Liver (tissue), 3 donors: ENCODE data around the gene CDK17.

Experiments
- CTCF ChIP-seq: fragments of 150-350 bp; IDR thresholded peaks from 2 replicates; pipeline ENCODE4 v1.5.1; 2017; ENCODE audit warnings: improper control_type of control experiment, low read depth, low read length; ENCODE audit not compliant: missing input control
- FOXA2 ChIP-seq: IDR thresholded peaks from 2 replicates; pipeline ENCODE4 v1.6.1; 2016; ENCODE audit warnings: antibody characterized with exemption
- GABPA ChIP-seq, 2 donors: IDR thresholded peaks in 1 of 2; conservative IDR thresholded peaks in 1 of 2; 2 replicates each; pipeline ENCODE4 v1.6.1; 2016; ENCODE audit warnings: antibody characterized with exemption in 2 of 2, mild to moderate bottlenecking in 1 of 2, moderate library complexity in 1 of 2
- HNF4A ChIP-seq, 2 donors: conservative IDR thresholded peaks; 2 replicates each; pipeline ENCODE4 v1.6.1; 2016; ENCODE audit warnings: antibody characterized with exemption in 2 of 2, mild to moderate bottlenecking in 2 of 2
- JUND ChIP-seq, 2 donors: IDR thresholded peaks; 2 replicates each; pipeline ENCODE4 v1.6.1; 2016; ENCODE audit warnings: antibody characterized with exemption in 2 of 2
- MAX ChIP-seq: IDR thresholded peaks from 2 replicates; pipeline ENCODE4 v1.6.1; 2016; ENCODE audit warnings: antibody characterized with exemption
- RAD21 ChIP-seq, 2 donors: IDR thresholded peaks; 2 replicates each; pipeline ENCODE4 v1.6.1; 2016; ENCODE audit warnings: antibody characterized with exemption in 2 of 2, mild to moderate bottlenecking in 2 of 2
- SP1 ChIP-seq: IDR thresholded peaks from 2 replicates; pipeline ENCODE4 v1.6.1; 2018; ENCODE audit warnings: antibody characterized with exemption, mild to moderate bottlenecking
- TAF1 ChIP-seq: conservative IDR thresholded peaks from 2 replicates; pipeline ENCODE4 v1.6.1; 2016; ENCODE audit warnings: antibody characterized with exemption, mild to moderate bottlenecking
- YY1 ChIP-seq: IDR thresholded peaks from 2 replicates; pipeline ENCODE4 v1.6.1; 2016; ENCODE audit warnings: antibody characterized with exemption, mild to moderate bottlenecking
- TF ChIP-seq, protein P1 (sequence below): IDR thresholded peaks from 2 replicates; pipeline ENCODE4 v1.6.1; 2016; ENCODE audit warnings: antibody characterized with exemption, mild to moderate bottlenecking
- TF ChIP-seq, protein P2 (sequence below): IDR thresholded peaks from 2 replicates; pipeline ENCODE4 v1.6.1; 2016; ENCODE audit warnings: antibody characterized with exemption
- donor health status: healthy.
- donor health status: healthy.

DNA sequence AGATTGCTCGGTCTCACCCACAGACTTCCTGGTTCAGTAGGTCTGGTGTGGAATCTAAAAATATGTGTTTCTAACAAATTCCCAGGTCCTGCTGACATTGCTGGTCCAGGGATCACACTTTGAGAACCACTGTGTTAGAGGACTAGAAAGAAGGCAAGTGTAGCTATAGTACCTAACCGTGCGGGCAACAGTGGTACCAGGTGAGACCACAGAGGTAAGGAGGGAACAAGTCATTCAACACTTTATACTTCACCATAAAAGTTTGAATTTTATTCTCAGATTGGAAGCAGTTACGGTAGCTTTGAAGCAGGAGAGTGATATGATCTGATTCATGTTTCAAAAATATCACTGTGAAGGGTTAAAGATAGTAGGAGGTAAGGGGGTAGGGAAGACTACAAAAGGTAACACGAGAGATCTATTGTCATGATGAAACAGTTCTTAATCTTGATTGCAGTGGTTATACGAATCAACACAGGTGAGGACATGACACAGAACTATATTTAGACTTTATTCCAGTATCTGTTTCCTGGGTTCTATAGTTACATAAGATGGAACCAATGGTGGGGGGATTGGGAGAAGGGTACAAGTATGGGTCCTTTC lies 73.5 kb downstream of the CDK17 start:
- no peak for TF ChIP-seq CTCF
- TF ChIP-seq FOXA2, result no peak
- TF ChIP-seq TAF1, result no peak
- TF ChIP-seq, protein P1, sequence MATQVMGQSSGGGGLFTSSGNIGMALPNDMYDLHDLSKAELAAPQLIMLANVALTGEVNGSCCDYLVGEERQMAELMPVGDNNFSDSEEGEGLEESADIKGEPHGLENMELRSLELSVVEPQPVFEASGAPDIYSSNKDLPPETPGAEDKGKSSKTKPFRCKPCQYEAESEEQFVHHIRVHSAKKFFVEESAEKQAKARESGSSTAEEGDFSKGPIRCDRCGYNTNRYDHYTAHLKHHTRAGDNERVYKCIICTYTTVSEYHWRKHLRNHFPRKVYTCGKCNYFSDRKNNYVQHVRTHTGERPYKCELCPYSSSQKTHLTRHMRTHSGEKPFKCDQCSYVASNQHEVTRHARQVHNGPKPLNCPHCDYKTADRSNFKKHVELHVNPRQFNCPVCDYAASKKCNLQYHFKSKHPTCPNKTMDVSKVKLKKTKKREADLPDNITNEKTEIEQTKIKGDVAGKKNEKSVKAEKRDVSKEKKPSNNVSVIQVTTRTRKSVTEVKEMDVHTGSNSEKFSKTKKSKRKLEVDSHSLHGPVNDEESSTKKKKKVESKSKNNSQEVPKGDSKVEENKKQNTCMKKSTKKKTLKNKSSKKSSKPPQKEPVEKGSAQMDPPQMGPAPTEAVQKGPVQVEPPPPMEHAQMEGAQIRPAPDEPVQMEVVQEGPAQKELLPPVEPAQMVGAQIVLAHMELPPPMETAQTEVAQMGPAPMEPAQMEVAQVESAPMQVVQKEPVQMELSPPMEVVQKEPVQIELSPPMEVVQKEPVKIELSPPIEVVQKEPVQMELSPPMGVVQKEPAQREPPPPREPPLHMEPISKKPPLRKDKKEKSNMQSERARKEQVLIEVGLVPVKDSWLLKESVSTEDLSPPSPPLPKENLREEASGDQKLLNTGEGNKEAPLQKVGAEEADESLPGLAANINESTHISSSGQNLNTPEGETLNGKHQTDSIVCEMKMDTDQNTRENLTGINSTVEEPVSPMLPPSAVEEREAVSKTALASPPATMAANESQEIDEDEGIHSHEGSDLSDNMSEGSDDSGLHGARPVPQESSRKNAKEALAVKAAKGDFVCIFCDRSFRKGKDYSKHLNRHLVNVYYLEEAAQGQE, result no peak
- no peak for TF ChIP-seq RAD21 (IDR thresholded peaks at IDR 0.05)
- no peak for TF ChIP-seq HNF4A (conservative IDR thresholded peaks at IDR 0.05)
- no peak for TF ChIP-seq SP1
- TF ChIP-seq JUND (IDR thresholded peaks at IDR 0.05), result no peak
- TF ChIP-seq, protein P2, sequence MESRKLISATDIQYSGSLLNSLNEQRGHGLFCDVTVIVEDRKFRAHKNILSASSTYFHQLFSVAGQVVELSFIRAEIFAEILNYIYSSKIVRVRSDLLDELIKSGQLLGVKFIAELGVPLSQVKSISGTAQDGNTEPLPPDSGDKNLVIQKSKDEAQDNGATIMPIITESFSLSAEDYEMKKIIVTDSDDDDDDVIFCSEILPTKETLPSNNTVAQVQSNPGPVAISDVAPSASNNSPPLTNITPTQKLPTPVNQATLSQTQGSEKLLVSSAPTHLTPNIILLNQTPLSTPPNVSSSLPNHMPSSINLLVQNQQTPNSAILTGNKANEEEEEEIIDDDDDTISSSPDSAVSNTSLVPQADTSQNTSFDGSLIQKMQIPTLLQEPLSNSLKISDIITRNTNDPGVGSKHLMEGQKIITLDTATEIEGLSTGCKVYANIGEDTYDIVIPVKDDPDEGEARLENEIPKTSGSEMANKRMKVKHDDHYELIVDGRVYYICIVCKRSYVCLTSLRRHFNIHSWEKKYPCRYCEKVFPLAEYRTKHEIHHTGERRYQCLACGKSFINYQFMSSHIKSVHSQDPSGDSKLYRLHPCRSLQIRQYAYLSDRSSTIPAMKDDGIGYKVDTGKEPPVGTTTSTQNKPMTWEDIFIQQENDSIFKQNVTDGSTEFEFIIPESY, result no peak
- TF ChIP-seq YY1, result no peak
- no peak for TF ChIP-seq MAX
- no peak for TF ChIP-seq GABPA (IDR thresholded peaks at IDR 0.05 in 1 of 2, conservative IDR thresholded peaks at IDR 0.05 in 1 of 2)
